ENCODE data around the gene COX10.
A peak's percentile ranks its signal among the peaks of the same experiment; 100 is the strongest.

COX10 gene

DNA sequence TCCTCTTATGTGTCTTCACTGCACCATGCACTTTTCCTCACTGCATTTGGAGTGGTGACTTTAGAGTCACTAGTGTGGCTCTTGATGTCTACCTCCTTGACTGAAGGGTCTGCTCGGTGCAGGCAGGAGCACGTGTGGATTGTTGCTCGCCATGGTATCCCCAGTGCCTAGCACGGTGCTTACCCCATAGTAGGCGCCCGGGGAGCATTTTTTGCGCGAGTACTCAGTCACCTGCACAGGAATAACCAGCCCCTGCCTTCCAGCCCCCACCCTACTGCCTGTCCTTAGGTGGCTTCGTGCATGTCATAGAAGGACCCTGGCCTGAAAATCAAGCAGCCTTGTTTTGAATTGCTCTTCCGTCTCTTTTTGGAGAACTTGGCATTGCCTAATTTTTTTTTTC, 136.1 kb downstream of the COX10 start:
- TF ChIP-seq, protein P1, sequence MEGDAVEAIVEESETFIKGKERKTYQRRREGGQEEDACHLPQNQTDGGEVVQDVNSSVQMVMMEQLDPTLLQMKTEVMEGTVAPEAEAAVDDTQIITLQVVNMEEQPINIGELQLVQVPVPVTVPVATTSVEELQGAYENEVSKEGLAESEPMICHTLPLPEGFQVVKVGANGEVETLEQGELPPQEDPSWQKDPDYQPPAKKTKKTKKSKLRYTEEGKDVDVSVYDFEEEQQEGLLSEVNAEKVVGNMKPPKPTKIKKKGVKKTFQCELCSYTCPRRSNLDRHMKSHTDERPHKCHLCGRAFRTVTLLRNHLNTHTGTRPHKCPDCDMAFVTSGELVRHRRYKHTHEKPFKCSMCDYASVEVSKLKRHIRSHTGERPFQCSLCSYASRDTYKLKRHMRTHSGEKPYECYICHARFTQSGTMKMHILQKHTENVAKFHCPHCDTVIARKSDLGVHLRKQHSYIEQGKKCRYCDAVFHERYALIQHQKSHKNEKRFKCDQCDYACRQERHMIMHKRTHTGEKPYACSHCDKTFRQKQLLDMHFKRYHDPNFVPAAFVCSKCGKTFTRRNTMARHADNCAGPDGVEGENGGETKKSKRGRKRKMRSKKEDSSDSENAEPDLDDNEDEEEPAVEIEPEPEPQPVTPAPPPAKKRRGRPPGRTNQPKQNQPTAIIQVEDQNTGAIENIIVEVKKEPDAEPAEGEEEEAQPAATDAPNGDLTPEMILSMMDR (IDR thresholded peaks at IDR 0.05; ENCODE audit: low read depth, low read length): no peak
- no peak overlapping the region for H3K4me3 ChIP-seq (replicated peaks in 1 of 2; ENCODE audit: low read depth in 2 of 2, low read length in 2 of 2)
- DNase-seq (ENCODE audit: low read depth in 2 of 2): no peak

DNA sequence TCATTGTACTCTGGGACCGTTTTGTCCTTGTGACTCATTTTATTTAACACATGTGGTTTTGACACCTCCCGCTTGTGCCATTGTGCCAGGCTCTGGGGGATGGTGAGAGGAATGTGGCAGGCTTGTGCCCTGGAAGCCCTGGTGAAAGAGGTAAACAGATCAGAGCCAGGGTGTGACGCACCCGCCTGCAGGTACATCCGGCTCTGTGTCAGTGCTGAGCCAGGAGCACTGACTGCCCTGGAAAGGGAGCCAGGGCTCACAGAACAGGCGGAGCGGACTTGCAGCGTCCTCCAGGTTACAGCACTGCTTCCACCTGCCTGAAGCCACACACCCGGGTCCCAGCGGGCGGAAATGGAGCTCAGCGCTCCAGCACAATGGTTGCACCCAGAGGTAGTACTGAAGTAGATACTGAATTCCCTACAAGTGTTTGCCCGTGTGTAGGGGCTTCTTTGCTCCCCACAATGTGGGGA, 136.7 kb downstream of the COX10 start:
- no peak for DNase-seq (ENCODE audit: low read depth in 2 of 2)
- TF ChIP-seq, protein P1 (IDR thresholded peaks at IDR 0.05; ENCODE audit: low read depth, low read length): no peak
- no peak overlapping the region for H3K4me3 ChIP-seq (replicated peaks in 1 of 2; ENCODE audit: low read depth in 2 of 2, low read length in 2 of 2)

DNA sequence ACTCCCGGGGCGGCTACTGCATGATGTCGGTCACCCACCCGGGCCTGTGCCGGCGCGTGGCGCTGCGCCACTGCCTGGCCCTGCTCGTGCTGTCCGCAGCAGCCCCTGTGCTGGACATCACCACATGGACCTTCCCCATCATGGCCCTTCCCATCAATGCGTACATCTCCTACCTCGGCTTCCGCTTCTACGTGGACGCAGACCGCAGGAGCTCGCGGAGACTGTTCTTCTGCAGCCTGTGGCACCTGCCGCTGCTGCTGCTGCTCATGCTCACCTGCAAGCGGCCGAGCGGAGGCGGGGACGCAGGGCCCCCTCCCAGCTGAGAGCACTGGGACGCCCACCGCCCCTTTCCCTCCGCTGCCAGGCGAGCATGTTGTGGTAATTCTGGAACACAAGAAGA, 137.6 kb downstream of the COX10 start:
- DNase-seq (ENCODE audit: low read depth in 2 of 2): no peak
- no peak overlapping the region for H3K4me3 ChIP-seq (replicated peaks in 1 of 2; ENCODE audit: low read depth in 2 of 2, low read length in 2 of 2)
- TF ChIP-seq, protein P1 (IDR thresholded peaks at IDR 0.05; ENCODE audit: low read depth, low read length): no peak

DNA sequence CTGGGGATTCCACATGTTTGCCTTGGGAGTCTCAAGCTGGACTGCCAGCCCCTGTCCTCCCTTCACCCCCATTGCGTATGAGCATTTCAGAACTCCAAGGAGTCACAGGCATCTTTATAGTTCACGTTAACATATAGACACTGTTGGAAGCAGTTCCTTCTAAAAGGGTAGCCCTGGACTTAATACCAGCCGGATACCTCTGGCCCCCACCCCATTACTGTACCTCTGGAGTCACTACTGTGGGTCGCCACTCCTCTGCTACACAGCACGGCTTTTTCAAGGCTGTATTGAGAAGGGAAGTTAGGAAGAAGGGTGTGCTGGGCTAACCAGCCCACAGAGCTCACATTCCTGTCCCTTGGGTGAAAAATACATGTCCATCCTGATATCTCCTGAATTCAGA, 138.5 kb downstream of the COX10 start:
- no peak overlapping the region for H3K4me3 ChIP-seq (replicated peaks in 1 of 2; ENCODE audit: low read depth in 2 of 2, low read length in 2 of 2)
- TF ChIP-seq, protein P1 (IDR thresholded peaks at IDR 0.05; ENCODE audit: low read depth, low read length): no peak
- DNase-seq (ENCODE audit: low read depth in 2 of 2): no peak

DNA sequence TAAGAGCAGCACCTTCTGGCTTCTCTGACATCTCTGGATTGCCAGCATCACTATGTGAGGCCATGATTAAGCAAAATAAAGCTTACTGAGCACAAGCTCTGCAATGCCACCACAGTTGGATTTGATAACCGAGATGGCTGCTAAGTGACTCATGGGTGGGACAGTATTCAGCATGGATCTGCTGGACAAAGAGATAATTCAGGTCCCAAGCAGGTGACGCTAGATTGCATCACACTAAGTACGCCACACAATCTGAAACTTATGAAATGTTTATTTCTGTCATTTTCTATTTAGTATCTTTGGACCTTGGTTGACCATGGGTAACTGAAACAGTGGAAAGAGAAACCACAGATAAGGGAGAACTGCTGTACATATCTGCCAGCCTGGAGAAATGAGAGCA, 139.9 kb downstream of the COX10 start:
- TF ChIP-seq, protein P1 (IDR thresholded peaks at IDR 0.05; ENCODE audit: low read depth, low read length): no peak
- DNase-seq (ENCODE audit: low read depth in 2 of 2): no peak
- no peak overlapping the region for H3K4me3 ChIP-seq (replicated peaks in 1 of 2; ENCODE audit: low read depth in 2 of 2, low read length in 2 of 2)

DNA sequence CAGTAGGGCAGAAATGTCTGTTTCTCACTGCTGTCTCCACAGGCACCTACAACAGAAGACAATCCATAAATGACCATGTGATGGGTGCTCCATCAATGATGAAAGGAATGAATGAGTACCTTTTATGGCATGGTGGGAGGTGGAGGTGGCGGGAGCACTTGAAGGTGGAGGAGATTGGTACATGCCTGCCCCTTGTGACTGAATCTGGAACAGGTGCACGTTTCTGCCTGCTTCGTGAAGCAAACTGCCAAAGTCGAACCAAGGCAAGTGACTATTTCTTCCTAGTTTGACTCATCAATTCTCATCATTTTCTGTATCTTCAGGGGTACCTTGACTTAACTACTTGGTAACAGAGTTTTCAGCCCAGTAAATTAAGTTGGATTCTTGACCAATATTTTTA, 141.9 kb downstream of the COX10 start:
- TF ChIP-seq, protein P1 (IDR thresholded peaks at IDR 0.05; ENCODE audit: low read depth, low read length): no peak
- H3K4me3 ChIP-seq (replicated peaks in 1 of 2; ENCODE audit: low read depth in 2 of 2, low read length in 2 of 2): no peak overlapping the region
- DNase-seq (ENCODE audit: low read depth in 2 of 2): peak in 1 of 2 donors; percentile 5

DNA sequence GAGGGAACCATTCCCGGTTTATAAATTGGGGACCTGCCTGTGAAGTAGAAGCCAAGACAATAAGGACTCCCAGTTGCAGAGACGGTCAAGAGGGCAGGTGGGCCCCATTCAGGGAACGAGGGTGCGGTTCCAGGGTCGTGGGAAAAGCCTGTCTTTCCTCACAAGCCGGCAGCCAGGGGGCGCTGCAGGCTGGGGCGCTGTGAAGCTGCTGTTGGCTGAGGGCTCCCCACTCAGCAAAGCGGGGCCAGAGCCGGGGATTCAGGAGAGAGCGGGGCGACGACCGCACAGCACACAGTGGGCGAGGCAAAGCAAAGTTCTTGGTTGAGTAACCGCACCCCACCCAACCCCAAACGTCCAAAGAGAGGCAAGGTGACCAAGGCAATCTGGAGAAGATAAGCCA, 142.5 kb downstream of the COX10 start:
- no peak overlapping the region for H3K4me3 ChIP-seq (replicated peaks in 1 of 2; ENCODE audit: low read depth in 2 of 2, low read length in 2 of 2)
- DNase-seq (ENCODE audit: low read depth in 2 of 2): peak; percentile 11 to 16
- TF ChIP-seq, protein P1 (IDR thresholded peaks at IDR 0.05; ENCODE audit: low read depth, low read length): peak; percentile 48
